Stomach smooth muscle (tissue), 2 donors: ENCODE data around the gene PNPLA5.

Experiments
- H3K27ac ChIP-seq: one replicate; pipeline ENCODE4 v1.7.0; 2013; ENCODE audit warnings: mild to moderate bottlenecking, low read length, inconsistent platforms
- H3K27me3 ChIP-seq, 2 donors: one replicate each; pipeline ENCODE4 v1.7.0; 2013; ENCODE audit warnings: low read length in 2 of 2; ENCODE audit not compliant: insufficient read depth in 2 of 2, control insufficient read depth in 1 of 2
- H3K36me3 ChIP-seq, 2 donors: one replicate each; pipeline ENCODE4 v1.7.0; 2013; ENCODE audit warnings: low read length in 2 of 2; ENCODE audit not compliant: control insufficient read depth in 2 of 2, insufficient read depth in 2 of 2
- H3K4me1 ChIP-seq: one replicate; pipeline ENCODE4 v1.7.0; 2013; ENCODE audit warnings: low read length; ENCODE audit not compliant: control insufficient read depth, insufficient read depth
- H3K4me3 ChIP-seq, 2 donors: one replicate each; pipeline ENCODE4 v1.7.0; 2013; ENCODE audit warnings: low read length in 2 of 2
- H3K9ac ChIP-seq, 2 donors: one replicate each; pipeline ENCODE4 v1.7.0; 2013; ENCODE audit warnings: low read length in 2 of 2, mild to moderate bottlenecking in 1 of 2
- H3K9me3 ChIP-seq, 2 donors: one replicate each; pipeline ENCODE4 v1.7.0; 2013; ENCODE audit warnings: low read length in 2 of 2; ENCODE audit not compliant: control insufficient read depth in 2 of 2
- donor health status: healthy.
- donor health status: Pancreatic carcinoma.

Gene PNPLA5

DNA sequence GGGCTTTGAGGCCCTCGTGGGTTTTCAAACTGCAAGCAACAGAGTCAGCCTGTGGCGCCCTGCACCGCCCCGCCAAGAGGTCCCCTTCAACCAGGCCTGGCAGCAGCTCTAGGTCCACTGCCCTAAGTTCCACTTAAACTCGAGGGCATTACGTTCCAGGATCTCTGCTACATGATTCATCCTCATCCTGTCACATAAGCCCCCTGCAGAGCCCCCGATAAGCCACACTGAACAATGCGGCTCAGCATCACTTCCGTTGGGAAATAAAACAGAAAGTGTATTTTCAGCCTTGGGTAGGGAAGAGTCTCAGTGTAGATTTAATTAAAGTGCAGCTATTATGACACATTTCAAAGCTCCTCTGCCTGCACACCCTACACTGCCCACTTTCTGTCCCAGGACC lies 54.1 kb downstream of the PNPLA5 start:
- H3K27ac ChIP-seq: no peak overlapping the region
- H3K27me3 ChIP-seq: peaks cover 0 to 8% of the 10 kb centered on the region in 2 donors
- H3K9ac ChIP-seq: no peak overlapping the region
- H3K4me3 ChIP-seq: no peak overlapping the region
- no peaks in the 10 kb centered on the region for H3K9me3 ChIP-seq
- H3K4me1 ChIP-seq: no peaks in the 10 kb centered on the region
- no peaks in the 10 kb centered on the region for H3K36me3 ChIP-seq

DNA sequence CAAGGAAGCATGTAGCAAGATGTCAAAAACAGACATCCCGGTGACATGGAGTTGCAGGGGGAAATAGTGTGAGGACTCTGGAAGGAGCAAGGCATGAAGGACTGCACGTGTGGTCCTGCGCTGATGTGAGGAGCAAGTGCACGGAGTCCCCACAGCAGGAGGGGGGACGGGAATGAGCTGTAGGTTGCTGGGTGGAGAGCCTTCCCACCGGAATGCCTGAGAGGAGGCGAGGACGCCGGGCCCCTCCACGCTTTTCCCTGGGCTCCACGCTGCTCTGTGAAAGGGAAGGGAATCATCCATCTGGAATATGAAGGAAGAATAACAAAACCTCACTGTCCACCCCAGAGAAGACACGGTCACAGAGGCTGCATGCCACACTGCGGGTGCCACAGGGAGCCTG lies 56.1 kb downstream of the PNPLA5 start:
- H3K36me3 ChIP-seq: no peaks in the 10 kb centered on the region
- H3K4me1 ChIP-seq: no peaks in the 10 kb centered on the region
- no peak overlapping the region for H3K4me3 ChIP-seq
- H3K9ac ChIP-seq: no peak overlapping the region
- no peak overlapping the region for H3K27ac ChIP-seq
- no peaks in the 10 kb centered on the region for H3K9me3 ChIP-seq
- H3K27me3 ChIP-seq: peaks cover 0 to 8% of the 10 kb centered on the region in 2 donors

GRCh38 chr22:43835166-43835565 lies 56.6 kb downstream of the PNPLA5 start:
- no peak overlapping the region for H3K9ac ChIP-seq
- H3K27ac ChIP-seq: no peak overlapping the region

DNA sequence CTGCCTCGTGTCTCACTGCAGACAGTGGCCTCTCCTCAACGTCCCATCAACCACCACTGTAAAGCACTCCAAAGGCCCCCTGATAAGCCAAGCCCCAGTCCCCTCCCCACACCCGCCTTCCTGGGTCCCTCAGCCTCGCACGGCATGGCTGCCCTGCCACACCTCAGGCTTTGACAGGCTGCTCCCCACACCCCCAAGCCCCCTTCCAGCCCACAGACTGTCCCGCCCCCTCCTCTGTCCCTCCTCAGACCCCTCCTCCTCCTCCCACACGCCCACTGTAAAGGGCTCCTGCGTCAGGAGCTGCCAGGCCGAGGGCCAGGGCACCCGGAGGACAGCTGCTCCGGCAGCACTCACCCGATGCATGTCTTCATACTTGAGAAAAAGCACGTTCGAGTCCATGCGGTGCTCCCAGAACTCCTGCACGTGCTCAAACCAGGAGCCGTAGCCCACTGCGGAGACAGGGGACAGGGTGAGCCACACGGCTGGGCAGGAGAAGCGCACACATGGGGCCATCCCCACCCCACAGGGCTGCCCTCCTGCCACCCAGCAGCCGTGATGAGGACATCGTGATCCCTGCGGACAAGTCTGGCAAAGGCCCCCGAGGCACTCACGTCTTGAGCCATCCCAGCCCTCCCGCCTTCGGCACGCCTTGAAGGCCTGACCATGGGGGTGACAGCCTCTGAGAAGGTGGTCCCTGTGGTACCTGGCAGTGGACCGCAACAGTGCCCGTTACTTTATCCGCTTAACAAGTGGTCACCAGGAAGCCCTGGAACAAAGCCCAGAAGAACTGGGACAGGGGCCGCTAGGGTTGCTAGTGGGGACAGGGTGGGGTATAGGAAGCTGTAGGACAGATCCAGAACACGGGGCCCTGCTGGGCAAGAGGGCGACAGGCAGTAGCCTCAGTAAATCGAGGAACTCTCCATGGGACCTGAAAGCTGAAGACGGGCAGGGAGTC lies 58.2 kb downstream of the PNPLA5 start:
- no peaks in the 10 kb centered on the region for H3K36me3 ChIP-seq
- H3K27me3 ChIP-seq: peaks cover 0 to 8% of the 10 kb centered on the region in 2 donors
- no peak overlapping the region for H3K27ac ChIP-seq
- no peak overlapping the region for H3K4me3 ChIP-seq
- H3K9ac ChIP-seq: no peak overlapping the region
- no peaks in the 10 kb centered on the region for H3K9me3 ChIP-seq
- H3K4me1 ChIP-seq: peaks cover 7% of the 10 kb centered on the region

More at GRCh38 chr22:43835166-43835565, 56.6 kb downstream of the PNPLA5 start:
- no peaks in the 10 kb centered on the region for H3K36me3 ChIP-seq
- H3K4me3 ChIP-seq: no peak overlapping the region
- H3K27me3 ChIP-seq: peaks cover 0 to 8% of the 10 kb centered on the region in 2 donors
- no peaks in the 10 kb centered on the region for H3K4me1 ChIP-seq
- H3K9me3 ChIP-seq: no peaks in the 10 kb centered on the region

- Histone ChIP-seq H3K9me3 (no peaks in the 10 kb centered on the region), H3K9ac (no peak overlapping the region), H3K27ac (no peak overlapping the region)
Measured at GRCh38 chr22:43832393-43833265, 59.2 kb downstream of the PNPLA5 start.

DNA sequence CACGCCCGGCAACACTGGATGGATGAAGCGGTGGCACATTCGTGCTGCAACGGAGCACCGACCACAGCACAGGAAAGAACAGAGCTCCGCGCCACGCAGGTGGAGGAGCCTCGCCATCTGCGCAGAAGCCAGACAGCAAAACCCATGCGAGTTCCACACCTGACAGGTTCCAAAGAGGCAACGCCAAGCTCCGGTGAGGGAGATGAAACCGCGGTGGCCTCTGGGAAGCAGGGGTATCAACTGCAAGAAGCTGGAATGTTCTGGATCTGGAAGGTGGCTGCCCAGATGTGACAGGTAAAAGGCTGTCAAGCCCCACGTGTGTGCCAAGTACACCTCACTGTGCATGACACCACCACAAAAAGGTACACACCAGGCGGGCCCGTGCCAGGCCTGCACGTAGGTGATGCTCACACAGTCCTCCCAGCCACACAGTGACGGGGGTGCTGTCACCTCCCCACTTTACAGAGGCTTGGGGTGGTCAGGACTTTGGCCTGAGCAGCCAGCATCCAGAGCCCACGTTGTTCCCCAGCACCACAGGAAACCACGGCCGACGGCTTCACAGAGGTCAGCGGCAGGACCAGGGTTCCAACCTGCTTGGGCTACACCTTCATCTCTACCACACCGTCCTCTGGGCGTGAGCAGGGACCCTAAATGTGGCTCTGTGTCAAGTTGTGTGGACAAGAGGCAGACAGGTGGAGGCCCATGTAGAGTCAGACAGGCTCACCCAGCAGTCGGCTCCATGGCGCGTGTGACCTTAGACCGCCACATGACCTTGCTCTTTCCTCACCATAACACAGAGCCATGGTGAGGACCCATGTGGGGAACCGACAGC lies 60.0 kb downstream of the PNPLA5 start:
- Histone ChIP-seq H3K36me3 (no peaks in the 10 kb centered on the region), H3K9me3 (no peaks in the 10 kb centered on the region), H3K27ac (no peak overlapping the region), H3K4me3 (no peak overlapping the region), H3K4me1 (peaks cover 18% of the 10 kb centered on the region), H3K27me3 (peaks cover 0 to 6% of the 10 kb centered on the region in 2 donors), H3K9ac (no peak overlapping the region)

More at GRCh38 chr22:43832393-43833265, 59.2 kb downstream of the PNPLA5 start:
- Histone ChIP-seq H3K4me1 (peaks cover 13% of the 10 kb centered on the region), H3K4me3 (no peak overlapping the region), H3K36me3 (no peaks in the 10 kb centered on the region), H3K27me3 (peaks cover 0 to 8% of the 10 kb centered on the region in 2 donors)

DNA sequence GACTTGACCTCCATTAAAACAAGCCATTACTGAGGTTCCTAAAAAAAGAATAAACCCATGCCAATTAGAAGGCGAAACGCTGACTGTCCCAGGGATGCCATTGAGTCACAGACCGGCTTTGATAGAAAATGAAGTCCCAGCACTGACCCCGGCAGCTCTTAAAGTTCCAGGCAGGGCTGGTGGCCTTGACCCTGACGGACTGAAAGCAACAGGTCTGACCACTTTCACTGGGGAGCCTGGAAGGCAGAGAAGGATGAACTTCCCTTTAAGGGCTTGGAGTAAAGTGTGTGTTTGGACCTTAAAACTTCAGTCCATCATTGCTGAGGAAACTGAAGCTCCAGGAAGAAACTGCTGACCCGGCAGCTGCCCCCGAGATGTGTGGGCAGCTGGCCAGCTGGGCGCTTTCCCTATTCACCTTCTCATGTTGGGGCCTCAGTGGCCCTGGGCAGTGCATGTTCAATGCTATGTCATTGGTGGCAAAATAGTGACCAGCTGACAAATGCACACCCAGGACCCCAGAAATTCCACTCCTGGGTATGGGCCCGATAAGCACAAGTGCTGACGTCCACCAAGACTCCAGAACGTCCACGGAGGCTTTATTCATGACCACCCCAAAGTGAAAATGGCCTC lies 60.8 kb downstream of the PNPLA5 start:
- no peak overlapping the region for H3K9ac ChIP-seq
- no peaks in the 10 kb centered on the region for H3K9me3 ChIP-seq
- no peak overlapping the region for H3K4me3 ChIP-seq
- H3K27ac ChIP-seq: no peak overlapping the region
- H3K27me3 ChIP-seq: peaks cover 0 to 6% of the 10 kb centered on the region in 2 donors
- peaks cover 25% of the 10 kb centered on the region for H3K4me1 ChIP-seq
- no peaks in the 10 kb centered on the region for H3K36me3 ChIP-seq

- Histone ChIP-seq H3K4me1 (peaks cover 30% of the 10 kb centered on the region), H3K27ac (no peak overlapping the region), H3K9ac (no peak overlapping the region), H3K27me3 (peaks cover 0 to 1% of the 10 kb centered on the region in 2 donors), H3K4me3 (no peak overlapping the region), H3K9me3 (no peaks in the 10 kb centered on the region), H3K36me3 (no peaks in the 10 kb centered on the region)
Measured at GRCh38 chr22:43829904-43830851, 61.6 kb downstream of the PNPLA5 start.
